ENCODE measurements around the gene CENPC.
A peak's percentile ranks its signal among the peaks of the same experiment; 100 is the strongest.

Gene CENPC, protein sequence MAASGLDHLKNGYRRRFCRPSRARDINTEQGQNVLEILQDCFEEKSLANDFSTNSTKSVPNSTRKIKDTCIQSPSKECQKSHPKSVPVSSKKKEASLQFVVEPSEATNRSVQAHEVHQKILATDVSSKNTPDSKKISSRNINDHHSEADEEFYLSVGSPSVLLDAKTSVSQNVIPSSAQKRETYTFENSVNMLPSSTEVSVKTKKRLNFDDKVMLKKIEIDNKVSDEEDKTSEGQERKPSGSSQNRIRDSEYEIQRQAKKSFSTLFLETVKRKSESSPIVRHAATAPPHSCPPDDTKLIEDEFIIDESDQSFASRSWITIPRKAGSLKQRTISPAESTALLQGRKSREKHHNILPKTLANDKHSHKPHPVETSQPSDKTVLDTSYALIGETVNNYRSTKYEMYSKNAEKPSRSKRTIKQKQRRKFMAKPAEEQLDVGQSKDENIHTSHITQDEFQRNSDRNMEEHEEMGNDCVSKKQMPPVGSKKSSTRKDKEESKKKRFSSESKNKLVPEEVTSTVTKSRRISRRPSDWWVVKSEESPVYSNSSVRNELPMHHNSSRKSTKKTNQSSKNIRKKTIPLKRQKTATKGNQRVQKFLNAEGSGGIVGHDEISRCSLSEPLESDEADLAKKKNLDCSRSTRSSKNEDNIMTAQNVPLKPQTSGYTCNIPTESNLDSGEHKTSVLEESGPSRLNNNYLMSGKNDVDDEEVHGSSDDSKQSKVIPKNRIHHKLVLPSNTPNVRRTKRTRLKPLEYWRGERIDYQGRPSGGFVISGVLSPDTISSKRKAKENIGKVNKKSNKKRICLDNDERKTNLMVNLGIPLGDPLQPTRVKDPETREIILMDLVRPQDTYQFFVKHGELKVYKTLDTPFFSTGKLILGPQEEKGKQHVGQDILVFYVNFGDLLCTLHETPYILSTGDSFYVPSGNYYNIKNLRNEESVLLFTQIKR

DNA sequence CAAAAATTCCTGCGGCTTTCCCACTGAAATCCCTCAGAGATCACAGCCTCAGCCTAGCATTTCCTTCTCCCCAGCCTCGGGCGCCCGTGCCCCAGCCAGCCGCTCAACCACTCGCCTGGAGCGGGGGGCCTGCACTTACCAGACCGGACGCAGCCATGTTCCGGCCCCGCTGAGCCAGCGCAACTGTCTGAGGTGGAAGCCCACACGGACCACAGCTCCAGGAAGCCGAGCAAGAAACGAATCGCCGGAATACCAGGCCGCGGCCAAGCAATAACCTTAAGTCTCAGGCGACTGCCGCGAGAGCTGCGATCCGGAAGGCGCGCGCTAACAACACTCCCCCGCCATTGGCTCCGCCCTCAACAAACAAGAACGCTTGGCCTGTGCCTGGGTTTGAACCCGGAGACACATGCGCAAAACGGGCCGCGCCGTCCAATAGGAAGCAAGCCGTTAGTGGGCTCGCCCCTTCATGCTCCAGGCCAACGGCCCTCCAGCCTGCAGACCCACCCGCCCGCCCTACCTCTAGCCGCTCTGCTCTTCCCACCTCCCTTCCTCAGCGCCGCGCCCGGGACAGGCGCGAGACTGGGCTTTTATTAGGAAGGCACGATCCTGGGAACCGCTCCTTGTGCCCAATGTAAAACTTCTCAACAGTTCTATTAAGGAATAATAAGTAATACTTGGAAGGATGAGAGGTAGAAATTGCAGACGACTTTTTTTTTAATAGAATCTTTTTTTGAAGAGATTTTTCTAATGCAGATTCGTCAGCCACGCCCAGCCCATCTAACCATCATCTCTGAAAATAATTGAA lies at the start of gene CENPC:
CENPC (minus strand) TSS at position 305 of the 805 bp plus-strand sequence; CDS start at position 157, 148 bp downstream.
- DNase-seq (ENCODE audit: low read depth in 3 of 3) = peak; percentile 89 to 92 (median 91)

DNA sequence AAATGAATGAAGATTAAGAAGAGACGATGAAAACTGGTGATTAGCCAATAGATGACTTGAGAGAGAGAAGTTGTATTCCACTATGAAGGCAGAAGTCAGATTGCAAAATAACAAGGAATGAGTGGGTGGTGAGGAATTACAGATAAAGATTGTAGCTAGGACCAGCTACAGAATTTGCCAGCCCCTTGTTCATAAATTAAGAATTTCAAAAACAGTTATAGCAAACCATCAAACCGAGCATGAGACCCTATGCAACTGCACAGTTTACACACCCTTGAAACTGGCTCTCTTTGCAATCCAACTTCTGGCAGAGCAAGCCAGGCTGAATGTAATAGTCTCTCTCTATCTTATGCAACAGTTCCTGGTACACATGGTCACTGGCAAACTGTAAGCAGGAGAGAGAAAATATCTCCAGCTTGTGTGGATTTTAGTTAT lies 48.5 kb upstream of the CENPC start:
- DNase-seq (ENCODE audit: low read depth in 3 of 3) = no peak

- DNase-seq (ENCODE audit: low read depth in 3 of 3) = no peak
These were observed 41.9 kb upstream of the CENPC start for GRCh38 chr4:67587156-67587555.

DNA sequence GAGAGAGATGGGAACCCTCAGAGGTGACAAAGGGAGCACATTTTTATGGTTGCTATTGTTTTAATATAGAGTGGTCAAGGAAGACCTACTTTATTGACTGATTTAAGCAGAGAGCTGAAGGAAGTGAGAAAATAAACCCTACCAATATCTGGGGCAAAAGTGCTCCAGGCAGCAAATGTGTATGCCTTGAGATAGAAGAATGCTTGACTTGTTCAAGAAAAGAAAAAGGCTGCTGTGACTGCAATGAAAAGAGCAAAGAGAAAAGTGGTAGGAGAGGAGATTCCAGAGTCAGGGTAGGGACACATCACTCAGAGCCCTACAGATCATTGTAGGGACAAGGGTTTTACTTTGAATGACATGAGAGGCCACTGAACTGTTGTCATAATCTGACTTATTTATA lies 39.2 kb upstream of the CENPC start:
- no peak for DNase-seq (ENCODE audit: low read depth in 3 of 3)

DNA sequence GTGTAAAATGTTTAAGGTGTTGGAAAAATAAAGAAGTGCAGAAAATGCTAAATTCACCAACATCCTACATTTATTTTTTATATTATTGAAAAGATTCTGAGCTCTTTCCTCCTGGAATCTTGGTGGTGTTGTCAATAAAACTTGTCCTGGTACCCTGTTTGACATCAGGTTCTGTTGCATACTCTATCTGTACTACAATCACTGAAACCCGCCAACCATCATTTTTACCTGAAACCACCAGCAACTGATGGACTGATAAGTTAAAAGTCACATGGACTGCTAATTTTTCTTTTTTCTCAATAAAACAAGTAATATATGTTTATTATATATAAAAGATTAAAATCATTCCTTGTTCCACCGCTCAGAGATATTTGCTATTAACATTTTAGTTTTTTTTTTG lies 36.6 kb upstream of the CENPC start:
- no peak for DNase-seq (ENCODE audit: low read depth in 3 of 3)

DNA sequence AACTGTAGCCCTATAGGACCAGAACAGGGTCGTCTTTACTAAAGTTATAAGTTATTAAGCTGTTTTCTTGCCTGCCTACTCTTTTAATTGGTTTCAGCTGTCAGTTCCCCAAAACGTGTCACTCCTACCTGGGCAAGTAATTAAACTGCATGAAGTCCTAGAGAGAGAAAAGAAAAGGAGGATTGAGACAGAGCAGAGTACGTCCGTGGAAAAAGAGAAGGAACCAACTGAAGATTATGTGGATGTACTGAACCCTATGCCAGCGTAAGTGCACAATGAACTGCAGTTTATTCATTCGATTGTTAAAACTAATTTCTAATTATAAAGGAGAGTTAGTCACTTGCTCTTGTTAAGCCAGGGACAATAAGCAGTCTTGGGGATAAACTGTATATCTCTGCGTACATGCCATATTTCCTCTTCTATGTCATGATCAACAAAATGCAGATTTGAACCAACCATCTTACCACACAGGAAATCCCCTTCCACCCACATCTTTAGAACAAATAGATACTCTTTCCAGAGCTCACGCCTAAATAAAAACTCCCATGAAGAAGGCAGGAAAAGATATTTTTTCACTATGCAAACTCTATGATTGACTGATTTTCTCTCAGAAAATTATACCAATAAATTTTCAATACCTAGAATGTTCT lies 36.0 kb upstream of the CENPC start:
- DNase-seq (ENCODE audit: low read depth in 3 of 3) = no peak

GRCh38 chr4:67580577-67580976 lies 35.3 kb upstream of the CENPC start:
- DNase-seq (ENCODE audit: low read depth in 3 of 3) = no peak

DNA sequence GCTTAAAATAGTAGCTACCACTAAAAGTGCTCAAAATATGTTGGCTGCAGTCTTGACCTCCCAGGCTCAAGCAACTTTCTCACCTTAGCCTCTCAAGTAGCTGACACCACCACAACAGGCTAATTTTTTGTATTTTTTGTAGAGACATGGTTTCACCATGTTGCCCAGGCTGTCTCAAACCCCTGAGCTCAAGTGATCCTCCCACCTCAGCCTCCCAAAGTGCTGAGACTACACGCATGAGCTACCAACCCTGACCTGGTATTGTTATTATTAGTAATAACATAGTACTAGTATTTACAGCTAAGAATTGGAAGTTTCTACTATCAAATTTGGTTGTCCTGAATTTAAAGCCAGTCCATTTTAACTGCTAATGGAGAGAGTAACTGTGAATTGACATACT lies 31.2 kb upstream of the CENPC start:
- no peak for DNase-seq (ENCODE audit: low read depth in 3 of 3)

DNA sequence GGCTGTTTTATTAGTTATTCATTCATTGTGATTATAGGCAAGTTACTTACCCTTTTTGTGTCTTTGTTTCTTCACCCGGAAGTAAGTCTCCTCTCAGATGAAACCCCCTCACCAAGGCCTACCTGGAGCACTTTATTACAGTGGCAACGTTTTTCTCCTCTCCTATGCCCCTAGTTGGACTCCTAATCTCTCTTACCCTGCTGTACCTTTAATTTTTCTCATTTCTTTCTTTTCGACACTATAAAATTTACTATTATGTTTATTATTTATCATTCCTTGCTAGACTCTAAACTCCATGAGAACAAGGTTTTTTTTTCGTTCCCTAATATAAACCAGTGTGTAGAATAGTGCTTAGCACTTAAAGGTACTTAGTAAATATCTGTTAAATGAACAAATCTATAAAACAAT lies 30.8 kb upstream of the CENPC start:
- no peak for DNase-seq (ENCODE audit: low read depth in 3 of 3)

- DNase-seq (ENCODE audit: low read depth in 3 of 3) = no peak
These were observed 30.1 kb upstream of the CENPC start for GRCh38 chr4:67575232-67576058.

DNA sequence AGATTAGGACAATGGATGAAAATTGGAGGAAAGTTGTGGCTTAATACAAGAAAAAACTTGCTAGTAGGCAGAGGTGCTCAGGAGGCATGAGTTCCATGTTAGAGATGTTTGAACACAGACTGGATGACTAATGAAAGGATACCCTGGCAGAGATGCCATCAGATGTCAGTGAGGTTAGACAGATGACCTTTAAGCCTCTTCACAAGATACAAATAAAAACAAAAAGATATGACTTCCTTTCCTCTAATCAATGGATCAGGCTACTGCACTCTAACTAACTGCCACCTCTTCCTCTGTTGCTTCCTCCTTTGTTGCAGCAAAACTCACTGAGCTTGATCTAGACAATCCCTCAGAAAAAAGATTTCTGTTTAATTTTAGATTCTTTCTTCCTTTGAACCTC lies 27.9 kb upstream of the CENPC start:
- no peak for DNase-seq (ENCODE audit: low read depth in 3 of 3)

DNA sequence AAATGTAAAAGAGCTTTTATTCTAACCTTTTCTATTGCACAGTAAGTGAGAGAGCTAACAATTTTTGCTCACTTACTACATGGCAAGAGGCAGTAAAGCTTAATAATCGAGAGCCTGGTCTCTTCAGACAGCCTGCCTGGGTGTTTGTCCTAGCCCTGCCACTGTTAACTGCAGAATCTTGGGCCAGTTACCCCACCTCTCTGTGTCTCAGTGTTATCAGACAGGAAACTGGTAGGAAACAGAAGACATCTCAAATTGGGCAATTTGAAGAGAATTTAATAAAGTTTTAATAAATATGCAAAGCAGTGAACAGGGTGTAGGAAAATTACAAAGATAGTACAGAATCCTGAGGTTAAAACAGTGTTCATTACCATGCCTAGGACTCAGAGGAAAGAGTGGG lies 26.7 kb upstream of the CENPC start:
- no peak for DNase-seq (ENCODE audit: low read depth in 3 of 3)

DNA sequence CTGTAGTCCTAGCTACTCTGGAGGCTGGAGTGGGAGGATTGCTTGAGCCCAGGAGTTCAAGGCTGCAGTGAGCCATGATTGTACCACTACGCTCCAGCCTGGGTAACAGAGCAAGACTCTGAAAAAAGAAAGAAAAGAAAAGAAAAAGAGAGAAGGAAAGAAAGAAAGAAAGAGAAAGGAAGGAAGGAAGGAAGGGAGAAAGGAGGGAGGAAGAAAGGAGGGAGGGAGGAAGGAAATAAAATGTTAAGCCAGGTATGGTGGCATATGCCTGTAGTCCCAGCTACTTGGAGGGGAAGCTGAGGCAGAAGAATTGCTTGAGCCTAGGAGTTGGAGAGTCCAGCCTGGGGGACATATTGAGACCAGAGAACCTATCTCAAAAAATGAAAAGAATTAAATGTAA lies 25.2 kb upstream of the CENPC start:
- no peak for DNase-seq (ENCODE audit: low read depth in 3 of 3)

- no peak for DNase-seq (ENCODE audit: low read depth in 3 of 3)
These were observed 23.5 kb upstream of the CENPC start for GRCh38 chr4:67568820-67569219.

GRCh38 chr4:67566335-67566734 lies 21.0 kb upstream of the CENPC start:
- no peak for DNase-seq (ENCODE audit: low read depth in 3 of 3)

DNA sequence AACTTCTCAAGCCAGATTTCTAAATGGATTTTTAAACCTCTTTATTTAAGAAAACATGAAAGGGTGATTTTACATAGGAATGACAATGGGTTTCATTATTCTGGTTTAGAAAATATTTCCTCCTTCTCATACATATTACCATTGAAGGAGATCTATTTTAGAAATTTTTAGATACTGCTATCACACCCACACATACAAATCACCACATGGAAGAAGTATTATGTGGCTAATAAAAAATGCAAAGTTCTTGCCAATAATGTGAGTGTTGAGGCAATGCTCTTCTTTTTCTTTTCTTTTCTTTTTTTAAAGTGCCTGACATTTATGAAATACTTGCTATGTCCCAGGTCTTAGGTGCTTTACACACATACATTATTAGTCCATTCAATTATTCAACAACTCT lies 20.0 kb upstream of the CENPC start:
- DNase-seq (ENCODE audit: low read depth in 3 of 3) = no peak

- DNase-seq (ENCODE audit: low read depth in 3 of 3) = no peak
These were observed 13.2 kb upstream of the CENPC start, which contains the start of gene STAP1 for GRCh38 chr4:67558493-67558892. Gene STAP1 (plus strand): TSS chr4:67558727. CDS start chr4:67558810, 83 bp downstream.

- no peak for DNase-seq (ENCODE audit: low read depth in 3 of 3)
These were observed 11.1 kb upstream of the CENPC start for GRCh38 chr4:67556436-67556835.

DNA sequence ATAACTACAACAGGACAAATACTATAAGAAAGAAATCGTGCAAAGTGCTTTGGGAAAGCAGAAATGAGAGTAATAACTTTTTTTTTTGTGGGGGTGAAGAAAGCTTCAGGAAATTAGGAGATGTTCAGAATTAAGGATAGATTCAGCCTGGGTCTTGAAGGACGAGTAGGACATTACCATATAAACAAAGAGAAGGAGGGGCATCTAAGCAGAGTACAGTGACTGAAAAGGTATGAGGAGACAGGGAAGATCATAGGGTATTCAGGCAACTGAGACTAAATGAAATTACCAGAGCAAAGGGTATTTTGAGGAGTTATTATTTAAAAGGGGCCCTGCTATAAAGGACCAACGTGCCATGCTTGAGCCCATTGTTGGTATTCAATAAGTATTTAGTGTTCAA lies 10.1 kb upstream of the CENPC start:
- DNase-seq (ENCODE audit: low read depth in 3 of 3) = no peak

GRCh38 chr4:67554096-67554495 lies 8.8 kb upstream of the CENPC start:
- no peak for DNase-seq (ENCODE audit: low read depth in 3 of 3)
